Activated T-cell treated with anti-CD3 and anti-CD28 coated beads for 24 hours (primary cell): Measurements from ENCODE around the gene CTRB1.
"Not testable (repeated sequence)": the region's sequence is repeated elsewhere in the genome, so short reads cannot be mapped to it uniquely, and the experiment has no call there.

Source experiments
- DNase-seq: peaks from one replicate; pipeline ENCODE4 v3.0.0-alpha.2; 2020; ENCODE audit warnings: low read depth

The CTRB1 gene

DNA sequence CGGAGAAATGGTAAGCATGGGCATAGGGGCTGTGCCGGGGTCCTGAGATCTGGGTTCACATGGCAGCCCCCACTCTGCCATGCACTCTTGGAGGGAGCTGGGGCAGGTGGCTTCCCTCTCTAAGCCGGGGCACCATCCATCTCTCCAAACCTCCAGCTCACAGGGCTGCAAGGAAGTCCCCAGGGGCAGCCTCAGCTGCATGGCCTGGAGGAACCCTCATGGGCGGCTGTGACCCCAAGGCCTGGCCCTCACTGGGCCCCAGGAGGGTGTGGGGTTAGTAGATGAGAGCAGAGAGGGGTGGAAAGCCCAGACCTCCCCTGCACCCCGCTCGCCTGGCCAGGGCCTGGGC is 14.4 kb upstream of the CTRB1 start:
- DNase-seq = no peak

- not testable (repeated sequence) for DNase-seq
Measured at GRCh38 chr16:75204905-75205304, 13.9 kb upstream of the CTRB1 start.

- DNase-seq = not testable (repeated sequence)
Measured at GRCh38 chr16:75205438-75205837, 13.3 kb upstream of the CTRB1 start.

- not testable (repeated sequence) for DNase-seq
Measured at GRCh38 chr16:75205961-75206748, 12.6 kb upstream of the CTRB1 start.

DNA sequence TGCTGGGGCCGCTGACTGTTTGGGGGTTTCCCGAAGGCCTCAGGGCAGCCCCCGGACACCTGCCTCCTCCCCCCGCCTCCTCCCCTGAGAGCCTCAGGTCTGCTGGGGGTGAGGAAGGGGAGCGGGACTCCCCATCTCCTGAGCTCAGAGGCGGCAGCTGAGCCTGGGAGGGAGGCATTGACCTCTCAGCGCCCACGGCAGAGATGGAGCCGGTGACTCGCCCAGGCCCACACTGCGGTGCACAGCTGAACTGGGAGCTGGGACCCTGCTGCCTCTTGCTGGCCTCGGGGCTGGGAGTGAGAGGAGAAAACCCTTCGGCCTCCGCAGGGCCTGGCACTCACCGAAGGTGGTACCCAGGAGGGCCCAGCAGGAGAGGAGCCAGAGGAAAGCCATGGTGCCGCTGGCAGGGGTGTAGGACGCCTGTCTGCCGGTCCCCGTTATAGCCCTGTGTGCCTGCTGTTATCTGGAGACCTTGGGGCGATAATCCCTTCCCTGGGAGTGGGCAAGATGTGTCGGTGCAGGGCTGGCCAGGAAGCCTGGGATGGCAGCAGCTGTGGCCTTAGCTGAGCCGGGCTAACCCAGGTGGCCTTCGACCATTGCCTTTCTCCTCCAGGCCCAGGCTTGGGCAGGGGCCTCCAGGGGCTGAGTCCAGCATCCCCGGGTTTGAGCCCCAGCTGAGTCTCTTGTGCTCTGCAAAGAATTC is 11.9 kb upstream of the CTRB1 start, which contains the start of gene CTRB2:
CTRB2 (minus strand) TSS at position 413 of the 703 bp plus-strand sequence; CDS start at position 393, 20 bp downstream.
- no peak for DNase-seq

DNA sequence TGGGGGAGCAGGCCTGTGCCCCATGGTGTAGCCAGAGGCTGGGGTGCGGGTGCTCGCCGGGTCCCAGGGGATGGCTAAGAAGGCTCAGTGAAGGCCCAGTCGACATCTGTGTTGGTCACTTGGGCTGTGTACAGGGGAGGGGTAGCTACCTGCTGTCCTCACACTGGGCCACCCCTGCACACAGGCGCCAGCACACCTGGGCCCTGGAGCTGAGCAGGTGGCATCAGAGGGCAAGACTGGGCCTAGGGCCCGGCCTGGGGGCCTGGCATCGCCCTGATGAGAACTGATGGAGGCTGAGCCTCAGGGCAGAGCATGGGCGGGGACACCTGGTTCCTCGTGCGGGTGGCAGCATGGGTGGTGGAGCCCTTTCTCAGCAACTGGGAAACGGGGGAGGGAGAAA is 11.0 kb upstream of the CTRB1 start:
- DNase-seq = no peak

- no peak for DNase-seq
Measured at GRCh38 chr16:75208242-75208825, 10.5 kb upstream of the CTRB1 start.

- no peak for DNase-seq
Measured at GRCh38 chr16:75208861-75209505, 9.8 kb upstream of the CTRB1 start.

GRCh38 chr16:75209514-75209913 is 9.3 kb upstream of the CTRB1 start:
- DNase-seq = not testable (repeated sequence)

- no peak for DNase-seq
Measured at GRCh38 chr16:75209944-75210343, 8.8 kb upstream of the CTRB1 start.

- DNase-seq = not testable (repeated sequence)
Measured at GRCh38 chr16:75211286-75211685, 7.5 kb upstream of the CTRB1 start.

DNA sequence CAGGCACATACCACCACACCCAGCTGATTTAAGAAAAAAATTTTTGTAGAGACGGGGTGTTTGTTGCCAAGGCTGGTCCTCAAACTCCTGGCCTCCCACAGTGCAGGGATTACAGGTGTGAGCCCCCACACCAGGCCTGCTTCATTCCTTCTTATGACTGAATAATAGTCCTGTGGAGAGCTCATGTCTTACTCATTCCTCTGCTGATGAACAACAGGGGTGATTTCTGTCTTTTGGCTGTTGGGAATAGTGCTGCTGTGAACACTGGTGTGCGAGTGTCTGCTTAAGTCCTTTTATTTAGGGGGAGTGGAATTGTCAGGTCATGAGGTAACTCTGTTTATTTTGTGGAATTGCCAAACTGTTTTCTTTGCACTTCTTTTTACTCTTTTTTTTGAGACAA is 2.7 kb upstream of the CTRB1 start:
- no peak for DNase-seq

- DNase-seq = no peak
Measured at GRCh38 chr16:75216576-75216975, 2.2 kb upstream of the CTRB1 start.

- no peak for DNase-seq
Measured at GRCh38 chr16:75217389-75217851, 1.4 kb upstream of the CTRB1 start.

DNA sequence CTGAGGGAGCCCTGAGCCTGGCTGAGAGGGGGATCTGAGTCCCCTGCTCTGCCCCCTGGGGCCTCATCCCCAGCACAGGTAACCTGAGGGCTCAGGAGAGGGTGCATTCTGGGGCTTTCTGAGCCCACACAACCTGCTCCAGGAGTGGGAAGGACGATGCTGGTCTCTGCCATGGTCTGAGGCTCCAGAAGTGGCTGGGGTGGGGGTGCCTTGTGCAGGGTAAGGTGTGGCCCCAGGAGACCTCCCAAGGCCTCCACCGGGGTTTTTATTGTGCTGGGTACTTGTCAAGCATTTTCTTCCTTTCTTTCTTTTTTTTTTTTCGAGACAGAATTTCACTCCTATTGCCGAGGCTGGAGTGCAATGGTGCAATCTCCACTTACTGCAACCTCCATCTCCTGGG is 300 bp downstream of the CTRB1 start:
- DNase-seq = no peak

DNA sequence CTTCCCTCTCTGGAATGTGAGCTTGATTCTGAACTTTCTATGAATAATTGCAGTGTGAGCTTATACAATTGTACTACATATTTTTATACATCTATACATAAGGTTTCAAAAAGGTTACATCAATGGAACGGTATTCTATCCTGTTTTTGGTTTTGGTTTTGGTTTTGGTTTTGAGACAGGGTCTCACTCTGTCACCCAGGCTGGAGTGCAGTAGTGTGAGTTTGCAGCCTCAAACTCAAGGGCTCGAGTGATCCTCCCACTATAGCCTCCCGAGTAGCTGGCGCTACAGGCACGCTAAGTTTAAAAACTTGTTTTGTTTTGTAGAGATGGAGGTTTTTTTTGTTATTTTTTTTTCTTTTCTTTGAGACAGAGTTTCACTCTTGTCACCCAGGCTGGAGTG is 1.1 kb downstream of the CTRB1 start:
- peak; percentile 16 for DNase-seq

GRCh38 chr16:75222271-75222783 is 3.5 kb downstream of the CTRB1 start:
- DNase-seq = no peak

DNA sequence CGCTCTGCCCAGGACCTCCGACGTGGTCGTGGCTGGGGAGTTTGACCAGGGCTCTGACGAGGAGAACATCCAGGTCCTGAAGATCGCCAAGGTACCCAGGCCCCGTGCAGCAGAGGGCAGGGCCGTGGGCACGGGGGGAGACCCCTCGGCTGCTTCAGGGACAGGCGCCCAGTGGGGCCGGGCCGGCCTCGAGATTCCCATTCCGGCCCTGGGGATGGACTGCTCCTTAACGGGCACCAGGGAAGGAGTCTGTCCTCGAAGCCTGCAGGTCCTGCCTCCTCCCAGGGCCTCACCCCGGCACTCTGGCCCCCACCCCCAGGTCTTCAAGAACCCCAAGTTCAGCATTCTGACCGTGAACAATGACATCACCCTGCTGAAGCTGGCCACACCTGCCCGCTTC is 4.3 kb downstream of the CTRB1 start:
- DNase-seq = not testable (repeated sequence)

DNA sequence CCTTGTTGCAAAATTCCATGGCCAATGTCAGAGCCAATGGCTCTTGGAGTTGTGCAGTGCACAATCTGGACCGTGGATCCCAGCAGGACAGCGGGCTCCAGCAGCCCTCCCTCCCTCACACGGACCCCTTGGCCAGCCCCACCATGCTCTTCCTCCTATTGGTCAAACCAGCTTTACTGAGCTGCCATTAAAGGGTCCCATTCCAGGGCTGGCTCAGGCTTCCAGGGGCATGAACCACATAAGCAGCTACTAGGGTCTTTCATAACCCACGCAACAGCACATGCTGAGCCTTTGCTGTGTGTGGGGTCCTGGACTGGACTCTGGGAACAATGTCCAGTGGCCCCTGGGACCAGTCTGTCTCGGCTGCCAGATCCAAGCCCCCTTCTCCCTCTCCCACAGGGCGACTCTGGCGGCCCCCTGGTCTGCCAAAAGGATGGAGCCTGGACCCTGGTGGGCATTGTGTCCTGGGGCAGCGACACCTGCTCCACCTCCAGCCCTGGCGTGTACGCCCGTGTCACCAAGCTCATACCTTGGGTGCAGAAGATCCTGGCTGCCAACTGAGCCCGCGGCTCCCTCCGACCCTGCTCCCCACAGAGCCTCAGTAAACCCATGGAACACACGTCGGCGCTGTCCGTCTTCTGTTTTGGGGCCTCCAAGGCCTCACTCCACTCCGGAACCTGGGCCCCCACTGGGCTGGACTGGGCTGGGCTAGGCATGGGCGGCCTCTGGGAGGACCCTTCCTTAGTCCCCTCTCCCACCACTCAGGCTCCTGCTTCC is 5.7 kb downstream of the CTRB1 start:
- DNase-seq = no peak

- DNase-seq = no peak
Measured at GRCh38 chr16:75225092-75225491, 6.3 kb downstream of the CTRB1 start.
